ENCODE data around the gene TBC1D22A. TPM values are rescaled to one million over a fixed set of nuclear protein-coding genes. Genes with fewer than 3 reads are reported as not detected.

The TBC1D22A gene
- total RNA-seq, 2 experiments from 2014 or later = 36.0 to 38.0 TPM

DNA sequence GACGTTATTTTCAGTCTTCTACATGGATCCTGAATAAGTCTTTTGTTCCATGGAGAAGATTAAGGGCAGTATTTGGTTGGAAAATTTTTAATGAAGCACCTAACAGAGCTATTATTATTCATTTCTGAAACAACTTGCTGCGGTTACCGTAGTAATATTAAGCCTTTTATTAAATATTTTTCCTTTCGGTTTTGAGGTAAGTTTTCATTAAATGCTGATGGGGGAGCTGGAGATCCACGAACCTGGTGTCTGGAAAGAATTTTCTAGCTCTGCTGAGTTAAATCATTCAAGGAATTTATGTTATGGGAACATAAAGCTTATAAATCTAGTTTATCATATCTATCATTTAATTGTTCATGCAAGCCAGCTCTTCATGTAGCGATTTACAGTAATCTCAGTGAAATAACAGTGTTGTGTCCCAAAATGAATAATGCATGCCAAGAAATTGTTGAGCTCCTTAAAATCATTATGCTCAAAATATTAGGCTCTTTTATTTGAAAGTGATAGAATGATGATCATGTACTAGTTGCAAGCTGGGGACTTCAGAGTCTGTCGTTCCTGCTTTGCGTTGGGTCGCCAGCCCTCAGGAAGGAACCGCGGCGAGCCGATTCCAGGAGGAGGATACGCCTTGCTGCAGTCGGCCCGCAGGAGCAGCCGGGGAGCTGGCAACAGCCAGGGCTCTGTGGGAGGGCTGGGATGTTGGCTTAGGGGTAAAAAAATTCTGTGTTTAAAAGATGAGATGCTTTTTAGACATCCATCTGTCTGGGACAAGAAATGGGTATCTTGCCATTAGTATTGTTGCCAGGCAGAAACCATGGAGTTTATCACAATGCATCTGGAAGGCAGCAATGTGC is 83.1 kb downstream of the TBC1D22A start:
- no peaks in the 10 kb centered on the region for H3K9me3 Mint-ChIP-seq (ENCODE audit: low read depth)
- H3K4me3 Mint-ChIP-seq = no peak overlapping the region
- POLR2A ChIA-PET = no interaction called here
- no peak for DNase-seq
- H3K27me3 Mint-ChIP-seq = no peaks in the 10 kb centered on the region
- H3K4me1 Mint-ChIP-seq = peaks cover 22% of the 10 kb centered on the region
- H3K27ac Mint-ChIP-seq = no peak overlapping the region
- intact Hi-C loops (cut with DNase I, micrococcal nuclease) = no loop called here
- peaks cover 24% of the 10 kb centered on the region for H3K36me3 Mint-ChIP-seq (ENCODE audit: low read depth)
- CTCF ChIA-PET = interaction anchor here (0.5 to 1.1 kb wide), 5 partner anchors 12 to 214 kb away, joined by 3 read pairs; no protein-coding TSS in a partner anchor
- no peak for ATAC-seq

GRCh38 chr22:46846150-46846831 is 83.8 kb downstream of the TBC1D22A start:
- Mint-ChIP-seq H3K4me3 (no peak overlapping the region), H3K36me3 (ENCODE audit: low read depth) (peaks cover 30% of the 10 kb centered on the region), H3K27ac (peak overlapping the region; percentile 17), H3K4me1 (peaks cover 22% of the 10 kb centered on the region), H3K9me3 (ENCODE audit: low read depth) (no peaks in the 10 kb centered on the region), H3K27me3 (no peaks in the 10 kb centered on the region)
- CTCF ChIA-PET = interaction anchor here (0.9 to 1.1 kb wide), 2 partner anchors 27 to 167 kb away, joined by 3 read pairs; no protein-coding TSS in a partner anchor
- ATAC-seq = peak; percentile 88
- intact Hi-C loops (cut with DNase I, micrococcal nuclease) = no loop called here
- DNase-seq = peak; percentile 56
- POLR2A ChIA-PET = no interaction called here

GRCh38 chr22:46846832-46847355 is 84.4 kb downstream of the TBC1D22A start:
- no peaks in the 10 kb centered on the region for H3K27me3 Mint-ChIP-seq
- ATAC-seq = no peak
- POLR2A ChIA-PET = no interaction called here
- H3K36me3 Mint-ChIP-seq (ENCODE audit: low read depth) = peaks cover 33% of the 10 kb centered on the region
- no peak overlapping the region for H3K27ac Mint-ChIP-seq
- H3K4me1 Mint-ChIP-seq = peaks cover 22% of the 10 kb centered on the region
- no peak overlapping the region for H3K4me3 Mint-ChIP-seq
- intact Hi-C loops (cut with DNase I, micrococcal nuclease) = no loop called here
- CTCF ChIA-PET = no interaction called here
- no peaks in the 10 kb centered on the region for H3K9me3 Mint-ChIP-seq (ENCODE audit: low read depth)
- DNase-seq = no peak

DNA sequence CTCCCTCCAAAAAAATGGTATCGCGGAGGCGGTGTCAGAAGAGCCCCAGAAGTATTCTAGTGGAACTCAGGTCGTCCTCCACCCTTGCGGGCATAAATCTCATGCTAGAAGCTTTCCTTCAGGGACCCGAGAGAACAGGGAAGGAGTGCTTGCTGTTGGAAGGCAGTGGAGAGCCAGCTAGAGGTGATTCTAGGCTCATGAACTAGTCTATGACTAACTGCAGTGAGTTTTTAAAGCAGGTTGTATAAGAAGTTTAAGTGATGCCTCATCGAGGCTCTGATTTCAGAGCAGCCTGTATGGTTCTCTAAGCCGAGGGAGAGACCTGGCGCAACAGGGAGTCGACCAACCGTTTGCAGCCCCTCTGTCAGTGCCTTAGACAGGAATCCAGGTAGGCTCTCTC is 85.7 kb downstream of the TBC1D22A start:
- Mint-ChIP-seq H3K9me3 (ENCODE audit: low read depth) (no peaks in the 10 kb centered on the region), H3K36me3 (ENCODE audit: low read depth) (peaks cover 29% of the 10 kb centered on the region), H3K4me1 (peaks cover 18% of the 10 kb centered on the region), H3K27me3 (no peaks in the 10 kb centered on the region), H3K27ac (no peak overlapping the region), H3K4me3 (no peak overlapping the region)
- ChIA-PET POLR2A (no interaction called here), CTCF (no interaction called here)
- no peak for DNase-seq
- no peak for ATAC-seq
- intact Hi-C loops (cut with DNase I, micrococcal nuclease) = no loop called here

DNA sequence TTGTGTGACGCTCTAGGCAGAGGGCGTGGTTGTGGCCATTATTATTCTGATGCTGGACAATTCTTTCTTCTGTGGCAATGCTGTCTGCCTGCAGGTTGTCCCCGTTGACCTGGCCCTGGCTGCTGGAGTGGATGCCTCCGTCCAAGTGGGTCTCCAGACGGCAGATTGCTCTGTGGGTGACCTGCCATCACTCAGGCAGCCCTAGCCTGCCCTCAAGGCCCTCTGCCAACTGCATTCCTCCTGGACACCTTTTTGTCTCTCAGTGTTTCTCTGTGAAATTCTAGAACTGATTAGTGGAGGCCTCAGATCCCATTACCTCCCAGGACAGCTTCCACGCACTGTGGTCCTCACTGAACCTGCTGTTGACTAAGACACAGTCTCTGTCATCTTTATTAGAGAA is 86.7 kb downstream of the TBC1D22A start:
- ChIA-PET POLR2A (no interaction called here), CTCF (no interaction called here)
- H3K27me3 Mint-ChIP-seq = no peaks in the 10 kb centered on the region
- ATAC-seq (no peak), DNase-seq (no peak)
- no peak overlapping the region for H3K27ac Mint-ChIP-seq
- H3K4me3 Mint-ChIP-seq = no peak overlapping the region
- H3K4me1 Mint-ChIP-seq = peaks cover 18% of the 10 kb centered on the region
- intact Hi-C loops (cut with DNase I, micrococcal nuclease) = no loop called here
- H3K9me3 Mint-ChIP-seq (ENCODE audit: low read depth) = no peaks in the 10 kb centered on the region
- peaks cover 31% of the 10 kb centered on the region for H3K36me3 Mint-ChIP-seq (ENCODE audit: low read depth)

- Mint-ChIP-seq H3K4me1 (peaks cover 21% of the 10 kb centered on the region), H3K9me3 (ENCODE audit: low read depth) (no peaks in the 10 kb centered on the region), H3K4me3 (no peak overlapping the region), H3K27ac (no peak overlapping the region), H3K27me3 (no peaks in the 10 kb centered on the region), H3K36me3 (ENCODE audit: low read depth) (peaks cover 33% of the 10 kb centered on the region)
- intact Hi-C loops (cut with DNase I, micrococcal nuclease) = no loop called here
- ATAC-seq (no peak), DNase-seq (no peak)
- CTCF ChIA-PET = no interaction called here
- POLR2A ChIA-PET = no interaction called here
Observed at GRCh38 chr22:46849951-46850350, 87.5 kb downstream of the TBC1D22A start.

DNA sequence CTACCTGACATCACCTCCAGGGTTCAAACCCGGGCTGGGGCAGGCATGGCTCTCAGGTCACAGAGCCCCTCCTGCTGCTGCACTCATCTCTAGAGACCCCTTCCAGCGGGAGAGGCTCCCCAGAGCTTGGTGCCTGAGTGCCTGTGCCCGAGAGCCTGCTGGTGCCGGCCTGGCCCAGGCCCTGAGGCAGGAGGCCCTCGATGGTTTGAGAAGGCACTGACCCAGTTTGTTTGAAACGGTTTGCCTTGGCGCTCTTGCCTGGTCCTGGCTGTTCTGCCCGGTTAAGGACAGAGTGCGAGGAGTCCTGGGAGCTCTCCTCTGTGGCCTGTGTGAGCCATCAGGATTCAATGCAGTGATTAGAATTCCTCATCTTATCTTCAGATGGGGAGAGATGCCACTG is 88.9 kb downstream of the TBC1D22A start:
- no peak overlapping the region for H3K4me3 Mint-ChIP-seq
- H3K36me3 Mint-ChIP-seq (ENCODE audit: low read depth) = peaks cover 32% of the 10 kb centered on the region
- DNase-seq = no peak
- no peak for ATAC-seq
- H3K27ac Mint-ChIP-seq = no peak overlapping the region
- POLR2A ChIA-PET = no interaction called here
- CTCF ChIA-PET = no interaction called here
- H3K4me1 Mint-ChIP-seq = peaks cover 13% of the 10 kb centered on the region
- no peaks in the 10 kb centered on the region for H3K27me3 Mint-ChIP-seq
- intact Hi-C loops (cut with DNase I, micrococcal nuclease) = no loop called here
- no peaks in the 10 kb centered on the region for H3K9me3 Mint-ChIP-seq (ENCODE audit: low read depth)

GRCh38 chr22:46851941-46852340 is 89.5 kb downstream of the TBC1D22A start:
- no peak for DNase-seq
- H3K27ac Mint-ChIP-seq = no peak overlapping the region
- H3K4me3 Mint-ChIP-seq = no peak overlapping the region
- H3K27me3 Mint-ChIP-seq = no peaks in the 10 kb centered on the region
- POLR2A ChIA-PET = no interaction called here
- no peak for ATAC-seq
- H3K4me1 Mint-ChIP-seq = peaks cover 9% of the 10 kb centered on the region
- intact Hi-C loops (cut with DNase I, micrococcal nuclease) = no loop called here
- CTCF ChIA-PET = no interaction called here
- no peaks in the 10 kb centered on the region for H3K9me3 Mint-ChIP-seq (ENCODE audit: low read depth)
- peaks cover 34% of the 10 kb centered on the region for H3K36me3 Mint-ChIP-seq (ENCODE audit: low read depth)

- DNase-seq = no peak
- Mint-ChIP-seq H3K4me1 (peaks cover 9% of the 10 kb centered on the region), H3K9me3 (ENCODE audit: low read depth) (no peaks in the 10 kb centered on the region), H3K4me3 (no peak overlapping the region), H3K27ac (no peak overlapping the region), H3K36me3 (ENCODE audit: low read depth) (peaks cover 39% of the 10 kb centered on the region), H3K27me3 (no peaks in the 10 kb centered on the region)
- no peak for ATAC-seq
- POLR2A ChIA-PET = no interaction called here
- intact Hi-C loops (cut with DNase I, micrococcal nuclease) = no loop called here
- CTCF ChIA-PET = no interaction called here
Observed at GRCh38 chr22:46852771-46853170, 90.3 kb downstream of the TBC1D22A start.

DNA sequence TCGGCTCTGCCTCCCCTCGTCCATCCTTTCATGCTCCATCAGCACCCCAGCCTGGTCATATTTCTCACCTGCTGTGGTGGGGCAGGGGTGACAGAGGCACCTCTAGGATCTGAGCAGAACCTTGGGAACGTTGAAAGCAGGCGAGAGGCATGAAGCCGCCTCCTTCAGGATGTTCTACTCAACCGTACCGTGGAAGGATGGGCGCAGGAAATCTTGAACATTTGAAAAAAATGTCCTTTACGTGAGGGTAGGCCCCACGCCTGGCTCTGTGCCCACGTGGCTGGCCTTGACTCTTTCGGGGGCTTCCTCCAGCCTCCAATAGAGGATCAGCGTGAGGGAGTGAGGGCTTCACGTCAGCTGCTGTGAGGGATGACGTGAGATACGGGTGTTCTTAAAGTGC is 90.7 kb downstream of the TBC1D22A start:
- H3K9me3 Mint-ChIP-seq (ENCODE audit: low read depth) = no peaks in the 10 kb centered on the region
- ATAC-seq (no peak), DNase-seq (no peak)
- no peaks in the 10 kb centered on the region for H3K27me3 Mint-ChIP-seq
- ChIA-PET CTCF (no interaction called here), POLR2A (no interaction called here)
- peaks cover 41% of the 10 kb centered on the region for H3K36me3 Mint-ChIP-seq (ENCODE audit: low read depth)
- peaks cover 9% of the 10 kb centered on the region for H3K4me1 Mint-ChIP-seq
- no peak overlapping the region for H3K4me3 Mint-ChIP-seq
- no peak overlapping the region for H3K27ac Mint-ChIP-seq
- intact Hi-C loops (cut with DNase I, micrococcal nuclease) = no loop called here

- Mint-ChIP-seq H3K27ac (no peak overlapping the region), H3K4me3 (no peak overlapping the region), H3K9me3 (ENCODE audit: low read depth) (no peaks in the 10 kb centered on the region), H3K27me3 (no peaks in the 10 kb centered on the region), H3K36me3 (ENCODE audit: low read depth) (peaks cover 40% of the 10 kb centered on the region), H3K4me1 (peaks cover 9% of the 10 kb centered on the region)
- POLR2A ChIA-PET = no interaction called here
- ATAC-seq = no peak
- CTCF ChIA-PET = no interaction called here
- intact Hi-C loops (cut with DNase I, micrococcal nuclease) = no loop called here
- no peak for DNase-seq
Observed at GRCh38 chr22:46854125-46854870, 91.8 kb downstream of the TBC1D22A start.

Measured in activated CD4-positive, alpha-beta T cell treated with anti-CD3 and anti-CD28 coated beads for 36 hours (primary cell).